ENCODE measurements around the gene RTN3. TPM values are rescaled to one million over a fixed set of nuclear protein-coding genes. Genes with fewer than 3 reads are reported as not detected.
A peak's percentile ranks its signal among the peaks of the same experiment; 100 is the strongest.

The RTN3 gene
- total and polyA plus RNA-seq, 4 donors: 82.1 to 102 (median 92.6) TPM

GRCh38 chr11:63768237-63769041 lies 87.1 kb downstream of the RTN3 start, which contains the start of gene ZFTA:
TSS of gene ZFTA (minus strand) at chr11:63768775. CDS start at chr11:63768622, 153 bp downstream.
- ATAC-seq (ENCODE audit: insufficient read depth, low FRiP score) (peak; percentile 20), DNase-seq (peak; percentile 80 to 84 (median 83))
- H3K9me3 ChIP-seq (ENCODE audit: control insufficient read depth in 4 of 4, insufficient read depth in 3 of 4, low read length in 3 of 4): no peaks in the 10 kb centered on the region
- peak within 1 kb of the TSS in 1 of 2 donors; percentile 55 for H3K9ac ChIP-seq (ENCODE audit: insufficient read depth in 1 of 2, low read length in 2 of 2)
- peaks cover 0 to 9% (median 0%) of the 10 kb centered on the region in 3 donors for H3K27me3 ChIP-seq (ENCODE audit: control insufficient read depth in 3 of 3, insufficient read depth in 3 of 3, low read length in 2 of 3)
- 1% methylated on average over 83 to 113 of the region's 113 CpGs for WGBS, 2 donors
- peak within 1 kb of the TSS; percentile 59 for H3K4me3 ChIP-seq
- peak; percentile 53 for TF ChIP-seq CTCF (IDR thresholded peaks at IDR 0.05; ENCODE audit: control extremely low read depth, extremely low read depth)
- peak within 1 kb of the TSS; percentile 73 to 78 for H3K27ac ChIP-seq (ENCODE audit: low read depth in 1 of 2, low read length in 1 of 2)
- H3K36me3 ChIP-seq (ENCODE audit: control insufficient read depth in 4 of 4, insufficient read depth in 4 of 4, low read length in 4 of 4): peaks cover 0 to 7% (median 0%) of the 10 kb centered on the region in 4 donors
- H3K4me1 ChIP-seq (ENCODE audit: control insufficient read depth in 5 of 5, insufficient read depth in 5 of 5, low read length in 5 of 5): peaks cover 0 to 45% (median 4%) of the 10 kb centered on the region in 5 donors

- no peak overlapping the region for H3K9ac ChIP-seq (ENCODE audit: insufficient read depth in 1 of 2, low read length in 2 of 2)
- peaks cover 0 to 42% (median 4%) of the 10 kb centered on the region in 5 donors for H3K4me1 ChIP-seq (ENCODE audit: control insufficient read depth in 5 of 5, insufficient read depth in 5 of 5, low read length in 5 of 5)
- peak overlapping the region; percentile 2 to 71 for H3K27ac ChIP-seq (ENCODE audit: low read depth in 1 of 2, low read length in 1 of 2)
- WGBS, 2 donors: 1% methylated on average over 51 to 82 of the region's 82 CpGs
- peak in 2 of 3 donors; percentile 42 to 45 for DNase-seq
- H3K4me3 ChIP-seq: peak overlapping the region; percentile 59
- no peaks in the 10 kb centered on the region for H3K9me3 ChIP-seq (ENCODE audit: control insufficient read depth in 4 of 4, insufficient read depth in 3 of 4, low read length in 3 of 4)
- H3K36me3 ChIP-seq (ENCODE audit: control insufficient read depth in 4 of 4, insufficient read depth in 4 of 4, low read length in 4 of 4): peaks cover 0 to 6% (median 0%) of the 10 kb centered on the region in 4 donors
- peak; percentile 24 for ATAC-seq (ENCODE audit: insufficient read depth, low FRiP score)
- TF ChIP-seq CTCF (IDR thresholded peaks at IDR 0.05; ENCODE audit: control extremely low read depth, extremely low read depth): no peak
- peaks cover 0 to 9% (median 0%) of the 10 kb centered on the region in 3 donors for H3K27me3 ChIP-seq (ENCODE audit: control insufficient read depth in 3 of 3, insufficient read depth in 3 of 3, low read length in 2 of 3)
These were observed 87.9 kb downstream of the RTN3 start for GRCh38 chr11:63769042-63769713.

- peak overlapping the region; percentile 20 for H3K4me3 ChIP-seq
- WGBS, 2 donors: 11 to 12% methylated on average over 34 to 35 of the region's 35 CpGs
- peak overlapping the region in 1 of 2 donors; percentile 2 for H3K27ac ChIP-seq (ENCODE audit: low read depth in 1 of 2, low read length in 1 of 2)
- ATAC-seq (ENCODE audit: insufficient read depth, low FRiP score) (no peak), DNase-seq (peak in 2 of 3 donors; percentile 21 to 29)
- no peaks in the 10 kb centered on the region for H3K9me3 ChIP-seq (ENCODE audit: control insufficient read depth in 4 of 4, insufficient read depth in 3 of 4, low read length in 3 of 4)
- peaks cover 0 to under 1% (median 0%) of the 10 kb centered on the region in 4 donors for H3K36me3 ChIP-seq (ENCODE audit: control insufficient read depth in 4 of 4, insufficient read depth in 4 of 4, low read length in 4 of 4)
- H3K4me1 ChIP-seq (ENCODE audit: control insufficient read depth in 5 of 5, insufficient read depth in 5 of 5, low read length in 5 of 5): peaks cover 0 to 36% (median 4%) of the 10 kb centered on the region in 5 donors
- TF ChIP-seq CTCF (IDR thresholded peaks at IDR 0.05; ENCODE audit: control extremely low read depth, extremely low read depth): no peak
- peak overlapping the region in 1 of 2 donors; percentile 47 for H3K9ac ChIP-seq (ENCODE audit: insufficient read depth in 1 of 2, low read length in 2 of 2)
- peaks cover 0 to 9% (median 0%) of the 10 kb centered on the region in 3 donors for H3K27me3 ChIP-seq (ENCODE audit: control insufficient read depth in 3 of 3, insufficient read depth in 3 of 3, low read length in 2 of 3)
These were observed 88.6 kb downstream of the RTN3 start for GRCh38 chr11:63769714-63770455.
